Vagina (tissue), 2 donors: ENCODE data around the gene PTPRM.

Experiments
- POLR2A ChIP-seq, 2 donors: fragments of 450-650 bp; IDR thresholded peaks; one replicate each; pipeline ENCODE4 v1.6.1; 2017; ENCODE audit warnings: antibody characterized with exemption in 2 of 2, mild to moderate bottlenecking in 2 of 2, moderate library complexity in 2 of 2
- POLR2AphosphoS5 ChIP-seq, 2 donors: sonication (generic); formaldehyde crosslinking; IDR thresholded peaks; one replicate each; pipeline ENCODE4 v1.9.0; 2017; ENCODE audit warnings: antibody characterized with exemption in 2 of 2, mild to moderate bottlenecking in 2 of 2, low read depth in 1 of 2; ENCODE audit not compliant: insufficient read depth in 1 of 2
- TF ChIP-seq, protein P1 (sequence below), 3 experiments: fragments of 450-650 bp in 2 of 3; fragments of 200-600 bp in 1 of 3; sonication (generic) in 1 of 3; IDR thresholded peaks; one replicate each; pipeline ENCODE4 v1.5.1; 2017 to 2019; ENCODE audit warnings: antibody characterized with exemption in 3 of 3, mild to moderate bottlenecking in 2 of 3, moderate library complexity in 2 of 3

DNA sequence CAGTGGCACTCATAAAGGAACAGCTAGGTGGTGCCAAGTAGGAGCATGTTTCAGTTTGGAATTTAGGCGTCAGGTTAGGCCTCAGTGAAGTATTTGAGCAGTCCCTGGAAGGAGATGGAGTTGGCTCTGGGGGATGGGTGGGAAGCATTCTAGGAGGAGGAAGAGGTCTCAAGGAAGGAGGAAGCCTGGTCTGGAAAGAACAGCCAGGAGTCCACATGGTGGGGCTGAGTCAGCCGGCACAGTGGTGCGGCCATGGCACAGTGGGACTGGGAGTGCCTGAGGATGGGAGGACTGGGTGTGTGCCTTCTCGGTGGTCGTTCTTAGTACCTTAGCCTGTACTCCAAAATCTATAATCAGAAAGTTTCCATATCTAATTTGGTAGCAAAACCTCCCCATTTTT is 373.3 kb downstream of the PTPRM start:
- TF ChIP-seq, protein P1, sequence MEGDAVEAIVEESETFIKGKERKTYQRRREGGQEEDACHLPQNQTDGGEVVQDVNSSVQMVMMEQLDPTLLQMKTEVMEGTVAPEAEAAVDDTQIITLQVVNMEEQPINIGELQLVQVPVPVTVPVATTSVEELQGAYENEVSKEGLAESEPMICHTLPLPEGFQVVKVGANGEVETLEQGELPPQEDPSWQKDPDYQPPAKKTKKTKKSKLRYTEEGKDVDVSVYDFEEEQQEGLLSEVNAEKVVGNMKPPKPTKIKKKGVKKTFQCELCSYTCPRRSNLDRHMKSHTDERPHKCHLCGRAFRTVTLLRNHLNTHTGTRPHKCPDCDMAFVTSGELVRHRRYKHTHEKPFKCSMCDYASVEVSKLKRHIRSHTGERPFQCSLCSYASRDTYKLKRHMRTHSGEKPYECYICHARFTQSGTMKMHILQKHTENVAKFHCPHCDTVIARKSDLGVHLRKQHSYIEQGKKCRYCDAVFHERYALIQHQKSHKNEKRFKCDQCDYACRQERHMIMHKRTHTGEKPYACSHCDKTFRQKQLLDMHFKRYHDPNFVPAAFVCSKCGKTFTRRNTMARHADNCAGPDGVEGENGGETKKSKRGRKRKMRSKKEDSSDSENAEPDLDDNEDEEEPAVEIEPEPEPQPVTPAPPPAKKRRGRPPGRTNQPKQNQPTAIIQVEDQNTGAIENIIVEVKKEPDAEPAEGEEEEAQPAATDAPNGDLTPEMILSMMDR (IDR thresholded peaks at IDR 0.05): no peak
- TF ChIP-seq POLR2A (IDR thresholded peaks at IDR 0.05): no peak
- no peak for TF ChIP-seq POLR2AphosphoS5 (IDR thresholded peaks at IDR 0.05; ENCODE audit: insufficient read depth in 1 of 2, low read depth in 1 of 2)
